ENCODE results near the gene PLEKHG2. TPM values are rescaled to one million over a fixed set of nuclear protein-coding genes. Genes with fewer than 3 reads are reported as not detected.

Gene PLEKHG2
- total and polyA plus RNA-seq, 9 of the 15 experiments (the other 6 are each of a cell fraction or from before 2014, with no cell fraction given): 0.98 to 45.7 (median 9.8) TPM

DNA sequence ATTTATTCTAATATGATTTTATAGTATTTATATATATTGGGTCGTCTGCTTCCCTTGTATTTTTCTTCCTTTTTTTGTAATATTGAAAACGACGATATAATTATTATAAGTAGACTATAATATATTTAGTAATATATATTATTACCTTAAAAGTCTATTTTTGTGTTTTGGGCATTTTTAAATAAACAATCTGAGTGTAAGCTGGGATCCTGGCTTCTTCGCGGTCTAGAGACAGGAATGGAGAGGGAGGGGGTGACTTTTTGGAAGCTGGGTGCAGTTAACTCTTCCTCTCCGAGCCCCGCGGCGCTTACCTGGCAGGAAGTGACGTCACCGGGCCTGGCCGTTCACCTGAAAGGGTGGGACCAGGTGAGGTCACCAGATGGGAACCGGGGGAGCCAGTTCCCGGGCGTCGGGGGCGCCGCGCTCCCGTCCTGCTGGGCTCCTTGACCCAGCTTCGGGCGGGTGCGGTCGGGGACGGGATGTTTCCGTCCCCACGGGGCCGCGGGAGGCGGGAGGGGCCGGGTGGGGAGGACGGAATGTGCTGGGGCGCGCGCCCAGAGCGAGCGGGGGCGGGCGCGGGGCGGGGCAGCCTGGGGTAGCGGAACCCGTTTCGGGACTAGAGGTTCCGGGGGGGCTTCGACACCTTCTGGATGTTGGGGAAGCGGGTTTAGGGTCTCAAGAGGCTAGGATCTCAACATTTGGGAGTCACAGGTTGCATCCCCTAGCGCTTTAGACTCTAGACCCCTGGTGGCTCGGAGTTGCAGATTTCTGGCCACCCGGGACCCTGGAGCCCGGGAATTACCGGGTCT, 3.1 kb upstream of the PLEKHG2 start (continued):
- peak; percentile 51 for TF ChIP-seq HMGN3 (IDR thresholded peaks at IDR 0.05; ENCODE audit: borderline replicate concordance, extremely low read depth, insufficient read length, low read depth, low read length)
- TF ChIP-seq PTBP1 (IDR thresholded peaks at IDR 0.05; ENCODE audit: low read depth, low read length): 0 out of 2 replicates have a peak, but pooled peaks have one; percentile 18
- TF ChIP-seq ZNF134 (CRISPR knock-in tag; conservative IDR thresholded peaks at IDR 0.05): no peak; the same call in 1 of the 2 replicates
- TF ChIP-seq, protein P1, sequence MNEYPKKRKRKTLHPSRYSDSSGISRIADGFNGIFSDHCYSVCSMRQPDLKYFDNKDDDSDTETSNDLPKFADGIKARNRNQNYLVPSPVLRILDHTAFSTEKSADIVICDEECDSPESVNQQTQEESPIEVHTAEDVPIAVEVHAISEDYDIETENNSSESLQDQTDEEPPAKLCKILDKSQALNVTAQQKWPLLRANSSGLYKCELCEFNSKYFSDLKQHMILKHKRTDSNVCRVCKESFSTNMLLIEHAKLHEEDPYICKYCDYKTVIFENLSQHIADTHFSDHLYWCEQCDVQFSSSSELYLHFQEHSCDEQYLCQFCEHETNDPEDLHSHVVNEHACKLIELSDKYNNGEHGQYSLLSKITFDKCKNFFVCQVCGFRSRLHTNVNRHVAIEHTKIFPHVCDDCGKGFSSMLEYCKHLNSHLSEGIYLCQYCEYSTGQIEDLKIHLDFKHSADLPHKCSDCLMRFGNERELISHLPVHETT (CRISPR knock-in tag; conservative IDR thresholded peaks at IDR 0.05 in 1 of 2, IDR thresholded peaks at IDR 0.05 in 1 of 2): peak in 1 of 2 experiments; percentile 41; a peak in 1 of 4 replicates
- peak; percentile 70; the same call in 1 of the 2 replicates for TF ChIP-seq ILF3 (IDR thresholded peaks at IDR 0.05; ENCODE audit: borderline replicate concordance)
- no peak for TF ChIP-seq NCOA6 (IDR thresholded peaks at IDR 0.05)
- peak; percentile 57 for TF ChIP-seq SP1 (CRISPR knock-in tag; IDR thresholded peaks at IDR 0.05)
- no peak for TF ChIP-seq ERF (CRISPR knock-in tag; IDR thresholded peaks at IDR 0.05)
- TF ChIP-seq, protein P2, sequence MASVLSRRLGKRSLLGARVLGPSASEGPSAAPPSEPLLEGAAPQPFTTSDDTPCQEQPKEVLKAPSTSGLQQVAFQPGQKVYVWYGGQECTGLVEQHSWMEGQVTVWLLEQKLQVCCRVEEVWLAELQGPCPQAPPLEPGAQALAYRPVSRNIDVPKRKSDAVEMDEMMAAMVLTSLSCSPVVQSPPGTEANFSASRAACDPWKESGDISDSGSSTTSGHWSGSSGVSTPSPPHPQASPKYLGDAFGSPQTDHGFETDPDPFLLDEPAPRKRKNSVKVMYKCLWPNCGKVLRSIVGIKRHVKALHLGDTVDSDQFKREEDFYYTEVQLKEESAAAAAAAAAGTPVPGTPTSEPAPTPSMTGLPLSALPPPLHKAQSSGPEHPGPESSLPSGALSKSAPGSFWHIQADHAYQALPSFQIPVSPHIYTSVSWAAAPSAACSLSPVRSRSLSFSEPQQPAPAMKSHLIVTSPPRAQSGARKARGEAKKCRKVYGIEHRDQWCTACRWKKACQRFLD (CRISPR knock-in tag; IDR thresholded peaks at IDR 0.05): peak; percentile 82; the same call in 1 of the 2 replicates
- TF ChIP-seq, protein P3, sequence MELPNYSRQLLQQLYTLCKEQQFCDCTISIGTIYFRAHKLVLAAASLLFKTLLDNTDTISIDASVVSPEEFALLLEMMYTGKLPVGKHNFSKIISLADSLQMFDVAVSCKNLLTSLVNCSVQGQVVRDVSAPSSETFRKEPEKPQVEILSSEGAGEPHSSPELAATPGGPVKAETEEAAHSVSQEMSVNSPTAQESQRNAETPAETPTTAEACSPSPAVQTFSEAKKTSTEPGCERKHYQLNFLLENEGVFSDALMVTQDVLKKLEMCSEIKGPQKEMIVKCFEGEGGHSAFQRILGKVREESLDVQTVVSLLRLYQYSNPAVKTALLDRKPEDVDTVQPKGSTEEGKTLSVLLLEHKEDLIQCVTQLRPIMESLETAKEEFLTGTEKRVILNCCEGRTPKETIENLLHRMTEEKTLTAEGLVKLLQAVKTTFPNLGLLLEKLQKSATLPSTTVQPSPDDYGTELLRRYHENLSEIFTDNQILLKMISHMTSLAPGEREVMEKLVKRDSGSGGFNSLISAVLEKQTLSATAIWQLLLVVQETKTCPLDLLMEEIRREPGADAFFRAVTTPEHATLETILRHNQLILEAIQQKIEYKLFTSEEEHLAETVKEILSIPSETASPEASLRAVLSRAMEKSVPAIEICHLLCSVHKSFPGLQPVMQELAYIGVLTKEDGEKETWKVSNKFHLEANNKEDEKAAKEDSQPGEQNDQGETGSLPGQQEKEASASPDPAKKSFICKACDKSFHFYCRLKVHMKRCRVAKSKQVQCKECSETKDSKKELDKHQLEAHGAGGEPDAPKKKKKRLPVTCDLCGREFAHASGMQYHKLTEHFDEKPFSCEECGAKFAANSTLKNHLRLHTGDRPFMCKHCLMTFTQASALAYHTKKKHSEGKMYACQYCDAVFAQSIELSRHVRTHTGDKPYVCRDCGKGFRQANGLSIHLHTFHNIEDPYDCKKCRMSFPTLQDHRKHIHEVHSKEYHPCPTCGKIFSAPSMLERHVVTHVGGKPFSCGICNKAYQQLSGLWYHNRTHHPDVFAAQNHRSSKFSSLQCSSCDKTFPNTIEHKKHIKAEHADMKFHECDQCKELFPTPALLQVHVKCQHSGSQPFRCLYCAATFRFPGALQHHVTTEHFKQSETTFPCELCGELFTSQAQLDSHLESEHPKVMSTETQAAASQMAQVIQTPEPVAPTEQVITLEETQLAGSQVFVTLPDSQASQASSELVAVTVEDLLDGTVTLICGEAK (IDR thresholded peaks at IDR 0.05): peak; percentile 82
- TF ChIP-seq, protein P3 (CRISPR knock-in tag; IDR thresholded peaks at IDR 0.05): no peak
- TF ChIP-seq CREM (IDR thresholded peaks at IDR 0.05; ENCODE audit: low read depth): peak; percentile 96
